GM23338 (cell line): ENCODE measurements around the gene TARBP1.

Experiments used
- CREB1 ChIP-seq: fragments of 250-450 bp; sonication (Bioruptor Pico); IDR thresholded peaks from 2 replicates; pipeline ENCODE4 v1.5.0; 2020; ENCODE audit warnings: low read depth, mild to moderate bottlenecking, moderate library complexity
- EZH2 ChIP-seq: fragments of 200-600 bp; sonication (generic); IDR thresholded peaks from one replicate; pipeline ENCODE4 v1.8.0; 2017; ENCODE audit warnings: antibody characterized with exemption, mild to moderate bottlenecking, low read depth; ENCODE audit not compliant: unreplicated experiment
- EZH2phosphoT487 ChIP-seq: fragments of 200-600 bp; sonication (generic); IDR thresholded peaks from one replicate; pipeline ENCODE4 v1.8.1; 2018; ENCODE audit warnings: antibody characterized with exemption; ENCODE audit not compliant: unreplicated experiment
- JUNB ChIP-seq: IDR thresholded peaks from one replicate; pipeline ENCODE4 v1.6.1; 2016; ENCODE audit warnings: antibody characterized with exemption; ENCODE audit not compliant: unreplicated experiment
- NANOG ChIP-seq: IDR thresholded peaks from 2 replicates; pipeline ENCODE4 v1.6.1; 2016; ENCODE audit warnings: antibody characterized with exemption, borderline replicate concordance
- POLR2AphosphoS5 ChIP-seq: IDR thresholded peaks from 2 replicates; pipeline ENCODE4 v1.6.1; 2016; ENCODE audit warnings: antibody characterized with exemption, low read depth
- STAT1 ChIP-seq: IDR thresholded peaks from one replicate; pipeline ENCODE4 v1.6.1; 2016; ENCODE audit warnings: antibody characterized with exemption; ENCODE audit not compliant: unreplicated experiment
- ZNF114 ChIP-seq: fragments of 250-450 bp; sonication (Bioruptor Pico); IDR thresholded peaks from 2 replicates; pipeline ENCODE4 v1.5.0; 2020; ENCODE audit warnings: mild to moderate bottlenecking, moderate library complexity
- TF ChIP-seq, protein P1 (sequence below): IDR thresholded peaks from one replicate; pipeline ENCODE4 v1.6.1; 2018; ENCODE audit warnings: antibody characterized with exemption; ENCODE audit not compliant: unreplicated experiment
- TF ChIP-seq, protein P2 (sequence below), 2 experiments: fragments of 200-600 bp in 1 of 2; sonication (generic) in 1 of 2; conservative IDR thresholded peaks; 2 replicates each; pipeline versions ENCODE4 v1.5.1 to v1.6.1; 2016 to 2017; ENCODE audit warnings: antibody characterized with exemption in 2 of 2, low read depth in 2 of 2, mild to moderate bottlenecking in 2 of 2, moderate library complexity in 1 of 2
- TF ChIP-seq, protein P3 (sequence below): IDR thresholded peaks from 2 replicates; pipeline ENCODE4 v1.6.1; 2016; ENCODE audit warnings: antibody characterized with exemption
- TF ChIP-seq, protein P4 (sequence below): fragments of 250-450 bp; sonication (Bioruptor Pico); IDR thresholded peaks from 2 replicates; pipeline ENCODE4 v1.5.0; 2020; ENCODE audit warnings: mild to moderate bottlenecking, moderate library complexity

DNA sequence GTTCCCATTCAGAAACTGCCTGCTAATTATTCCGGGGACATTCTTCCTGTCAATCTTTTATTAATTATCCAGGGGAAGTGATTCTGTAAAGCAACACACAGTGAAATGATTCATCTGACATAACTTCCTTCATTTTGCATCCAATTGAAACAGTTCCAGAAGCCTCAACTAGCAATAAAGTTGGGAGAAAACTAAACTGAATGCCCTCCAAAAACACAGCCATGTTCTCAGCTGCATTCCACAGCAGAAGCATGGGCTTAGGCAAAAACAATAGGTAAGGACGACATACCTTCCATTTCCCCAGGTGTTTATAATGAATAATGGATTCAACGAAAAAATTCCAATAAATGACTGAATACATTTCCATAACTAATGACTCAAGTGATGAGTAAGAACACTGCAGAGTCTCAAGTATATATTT lies 36.9 kb upstream of the TARBP1 start:
- TF ChIP-seq, protein P1, sequence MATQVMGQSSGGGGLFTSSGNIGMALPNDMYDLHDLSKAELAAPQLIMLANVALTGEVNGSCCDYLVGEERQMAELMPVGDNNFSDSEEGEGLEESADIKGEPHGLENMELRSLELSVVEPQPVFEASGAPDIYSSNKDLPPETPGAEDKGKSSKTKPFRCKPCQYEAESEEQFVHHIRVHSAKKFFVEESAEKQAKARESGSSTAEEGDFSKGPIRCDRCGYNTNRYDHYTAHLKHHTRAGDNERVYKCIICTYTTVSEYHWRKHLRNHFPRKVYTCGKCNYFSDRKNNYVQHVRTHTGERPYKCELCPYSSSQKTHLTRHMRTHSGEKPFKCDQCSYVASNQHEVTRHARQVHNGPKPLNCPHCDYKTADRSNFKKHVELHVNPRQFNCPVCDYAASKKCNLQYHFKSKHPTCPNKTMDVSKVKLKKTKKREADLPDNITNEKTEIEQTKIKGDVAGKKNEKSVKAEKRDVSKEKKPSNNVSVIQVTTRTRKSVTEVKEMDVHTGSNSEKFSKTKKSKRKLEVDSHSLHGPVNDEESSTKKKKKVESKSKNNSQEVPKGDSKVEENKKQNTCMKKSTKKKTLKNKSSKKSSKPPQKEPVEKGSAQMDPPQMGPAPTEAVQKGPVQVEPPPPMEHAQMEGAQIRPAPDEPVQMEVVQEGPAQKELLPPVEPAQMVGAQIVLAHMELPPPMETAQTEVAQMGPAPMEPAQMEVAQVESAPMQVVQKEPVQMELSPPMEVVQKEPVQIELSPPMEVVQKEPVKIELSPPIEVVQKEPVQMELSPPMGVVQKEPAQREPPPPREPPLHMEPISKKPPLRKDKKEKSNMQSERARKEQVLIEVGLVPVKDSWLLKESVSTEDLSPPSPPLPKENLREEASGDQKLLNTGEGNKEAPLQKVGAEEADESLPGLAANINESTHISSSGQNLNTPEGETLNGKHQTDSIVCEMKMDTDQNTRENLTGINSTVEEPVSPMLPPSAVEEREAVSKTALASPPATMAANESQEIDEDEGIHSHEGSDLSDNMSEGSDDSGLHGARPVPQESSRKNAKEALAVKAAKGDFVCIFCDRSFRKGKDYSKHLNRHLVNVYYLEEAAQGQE: no peak
- TF ChIP-seq, protein P2, sequence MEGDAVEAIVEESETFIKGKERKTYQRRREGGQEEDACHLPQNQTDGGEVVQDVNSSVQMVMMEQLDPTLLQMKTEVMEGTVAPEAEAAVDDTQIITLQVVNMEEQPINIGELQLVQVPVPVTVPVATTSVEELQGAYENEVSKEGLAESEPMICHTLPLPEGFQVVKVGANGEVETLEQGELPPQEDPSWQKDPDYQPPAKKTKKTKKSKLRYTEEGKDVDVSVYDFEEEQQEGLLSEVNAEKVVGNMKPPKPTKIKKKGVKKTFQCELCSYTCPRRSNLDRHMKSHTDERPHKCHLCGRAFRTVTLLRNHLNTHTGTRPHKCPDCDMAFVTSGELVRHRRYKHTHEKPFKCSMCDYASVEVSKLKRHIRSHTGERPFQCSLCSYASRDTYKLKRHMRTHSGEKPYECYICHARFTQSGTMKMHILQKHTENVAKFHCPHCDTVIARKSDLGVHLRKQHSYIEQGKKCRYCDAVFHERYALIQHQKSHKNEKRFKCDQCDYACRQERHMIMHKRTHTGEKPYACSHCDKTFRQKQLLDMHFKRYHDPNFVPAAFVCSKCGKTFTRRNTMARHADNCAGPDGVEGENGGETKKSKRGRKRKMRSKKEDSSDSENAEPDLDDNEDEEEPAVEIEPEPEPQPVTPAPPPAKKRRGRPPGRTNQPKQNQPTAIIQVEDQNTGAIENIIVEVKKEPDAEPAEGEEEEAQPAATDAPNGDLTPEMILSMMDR (conservative IDR thresholded peaks at IDR 0.05; ENCODE audit: low read depth in 2 of 2): no peak
- no peak for TF ChIP-seq CREB1 (CRISPR knock-in tag)
- TF ChIP-seq EZH2: no peak
- no peak for TF ChIP-seq EZH2phosphoT487
- no peak for TF ChIP-seq POLR2AphosphoS5
- TF ChIP-seq STAT1: no peak
- TF ChIP-seq JUNB: no peak
- no peak for TF ChIP-seq NANOG
- no peak for TF ChIP-seq ZNF114 (CRISPR knock-in tag)
- TF ChIP-seq, protein P3, sequence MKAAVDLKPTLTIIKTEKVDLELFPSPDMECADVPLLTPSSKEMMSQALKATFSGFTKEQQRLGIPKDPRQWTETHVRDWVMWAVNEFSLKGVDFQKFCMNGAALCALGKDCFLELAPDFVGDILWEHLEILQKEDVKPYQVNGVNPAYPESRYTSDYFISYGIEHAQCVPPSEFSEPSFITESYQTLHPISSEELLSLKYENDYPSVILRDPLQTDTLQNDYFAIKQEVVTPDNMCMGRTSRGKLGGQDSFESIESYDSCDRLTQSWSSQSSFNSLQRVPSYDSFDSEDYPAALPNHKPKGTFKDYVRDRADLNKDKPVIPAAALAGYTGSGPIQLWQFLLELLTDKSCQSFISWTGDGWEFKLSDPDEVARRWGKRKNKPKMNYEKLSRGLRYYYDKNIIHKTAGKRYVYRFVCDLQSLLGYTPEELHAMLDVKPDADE: no peak
- TF ChIP-seq, protein P4, sequence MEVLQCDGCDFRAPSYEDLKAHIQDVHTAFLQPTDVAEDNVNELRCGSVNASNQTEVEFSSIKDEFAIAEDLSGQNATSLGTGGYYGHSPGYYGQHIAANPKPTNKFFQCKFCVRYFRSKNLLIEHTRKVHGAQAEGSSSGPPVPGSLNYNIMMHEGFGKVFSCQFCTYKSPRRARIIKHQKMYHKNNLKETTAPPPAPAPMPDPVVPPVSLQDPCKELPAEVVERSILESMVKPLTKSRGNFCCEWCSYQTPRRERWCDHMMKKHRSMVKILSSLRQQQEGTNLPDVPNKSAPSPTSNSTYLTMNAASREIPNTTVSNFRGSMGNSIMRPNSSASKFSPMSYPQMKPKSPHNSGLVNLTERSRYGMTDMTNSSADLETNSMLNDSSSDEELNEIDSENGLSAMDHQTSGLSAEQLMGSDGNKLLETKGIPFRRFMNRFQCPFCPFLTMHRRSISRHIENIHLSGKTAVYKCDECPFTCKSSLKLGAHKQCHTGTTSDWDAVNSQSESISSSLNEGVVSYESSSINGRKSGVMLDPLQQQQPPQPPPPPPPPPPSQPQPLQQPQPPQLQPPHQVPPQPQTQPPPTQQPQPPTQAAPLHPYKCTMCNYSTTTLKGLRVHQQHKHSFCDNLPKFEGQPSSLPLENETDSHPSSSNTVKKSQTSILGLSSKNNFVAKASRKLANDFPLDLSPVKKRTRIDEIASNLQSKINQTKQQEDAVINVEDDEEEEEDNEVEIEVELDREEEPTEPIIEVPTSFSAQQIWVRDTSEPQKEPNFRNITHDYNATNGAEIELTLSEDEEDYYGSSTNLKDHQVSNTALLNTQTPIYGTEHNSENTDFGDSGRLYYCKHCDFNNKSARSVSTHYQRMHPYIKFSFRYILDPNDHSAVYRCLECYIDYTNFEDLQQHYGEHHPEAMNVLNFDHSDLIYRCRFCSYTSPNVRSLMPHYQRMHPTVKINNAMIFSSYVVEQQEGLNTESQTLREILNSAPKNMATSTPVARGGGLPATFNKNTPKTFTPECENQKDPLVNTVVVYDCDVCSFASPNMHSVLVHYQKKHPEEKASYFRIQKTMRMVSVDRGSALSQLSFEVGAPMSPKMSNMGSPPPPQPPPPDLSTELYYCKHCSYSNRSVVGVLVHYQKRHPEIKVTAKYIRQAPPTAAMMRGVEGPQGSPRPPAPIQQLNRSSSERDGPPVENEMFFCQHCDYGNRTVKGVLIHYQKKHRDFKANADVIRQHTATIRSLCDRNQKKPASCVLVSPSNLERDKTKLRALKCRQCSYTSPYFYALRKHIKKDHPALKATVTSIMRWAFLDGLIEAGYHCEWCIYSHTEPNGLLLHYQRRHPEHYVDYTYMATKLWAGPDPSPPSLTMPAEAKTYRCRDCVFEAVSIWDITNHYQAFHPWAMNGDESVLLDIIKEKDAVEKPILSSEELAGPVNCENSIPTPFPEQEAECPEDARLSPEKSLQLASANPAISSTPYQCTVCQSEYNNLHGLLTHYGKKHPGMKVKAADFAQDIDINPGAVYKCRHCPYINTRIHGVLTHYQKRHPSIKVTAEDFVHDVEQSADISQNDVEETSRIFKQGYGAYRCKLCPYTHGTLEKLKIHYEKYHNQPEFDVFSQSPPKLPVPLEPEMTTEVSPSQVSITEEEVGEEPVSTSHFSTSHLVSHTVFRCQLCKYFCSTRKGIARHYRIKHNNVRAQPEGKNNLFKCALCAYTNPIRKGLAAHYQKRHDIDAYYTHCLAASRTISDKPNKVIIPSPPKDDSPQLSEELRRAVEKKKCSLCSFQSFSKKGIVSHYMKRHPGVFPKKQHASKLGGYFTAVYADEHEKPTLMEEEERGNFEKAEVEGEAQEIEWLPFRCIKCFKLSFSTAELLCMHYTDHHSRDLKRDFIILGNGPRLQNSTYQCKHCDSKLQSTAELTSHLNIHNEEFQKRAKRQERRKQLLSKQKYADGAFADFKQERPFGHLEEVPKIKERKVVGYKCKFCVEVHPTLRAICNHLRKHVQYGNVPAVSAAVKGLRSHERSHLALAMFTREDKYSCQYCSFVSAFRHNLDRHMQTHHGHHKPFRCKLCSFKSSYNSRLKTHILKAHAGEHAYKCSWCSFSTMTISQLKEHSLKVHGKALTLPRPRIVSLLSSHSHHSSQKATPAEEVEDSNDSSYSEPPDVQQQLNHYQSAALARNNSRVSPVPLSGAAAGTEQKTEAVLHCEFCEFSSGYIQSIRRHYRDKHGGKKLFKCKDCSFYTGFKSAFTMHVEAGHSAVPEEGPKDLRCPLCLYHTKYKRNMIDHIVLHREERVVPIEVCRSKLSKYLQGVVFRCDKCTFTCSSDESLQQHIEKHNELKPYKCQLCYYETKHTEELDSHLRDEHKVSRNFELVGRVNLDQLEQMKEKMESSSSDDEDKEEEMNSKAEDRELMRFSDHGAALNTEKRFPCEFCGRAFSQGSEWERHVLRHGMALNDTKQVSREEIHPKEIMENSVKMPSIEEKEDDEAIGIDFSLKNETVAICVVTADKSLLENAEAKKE (CRISPR knock-in tag): no peak
